NT2/D1 (cell line): ENCODE measurements around the gene CCDC124.
"Not testable (repeated sequence)": the region's sequence is repeated elsewhere in the genome, so short reads cannot be mapped to it uniquely, and the experiment has no call there.

Experiments
- SUZ12 ChIP-seq: IDR thresholded peaks from 2 replicates; pipeline ENCODE4 v1.6.1; 2011; ENCODE audit not compliant: insufficient read length, insufficient read depth; ENCODE audit errors: extremely low read depth
- YY1 ChIP-seq: IDR thresholded peaks from 2 replicates; pipeline ENCODE4 v1.6.1; 2011; ENCODE audit not compliant: insufficient read length, insufficient read depth
- ZNF274 ChIP-seq: IDR thresholded peaks from 2 replicates; pipeline ENCODE4 v1.6.1; 2011; ENCODE audit warnings: mild to moderate bottlenecking, low read depth, low read length

- TF ChIP-seq YY1, ZNF274, SUZ12: not testable (repeated sequence)
These were observed 45.6 kb upstream of the CCDC124 start for GRCh38 chr19:17887221-17887620.
